ENCODE results near the gene POLL.
"Not testable (repeated sequence)": the region's sequence is repeated elsewhere in the genome, so short reads cannot be mapped to it uniquely, and the experiment has no call there.

The POLL gene

GRCh38 chr10:101611096-101611905 lies 23.2 kb upstream of the POLL start:
- DNase-seq (ENCODE audit: low read depth in 3 of 3, low spot score in 1 of 3): no peak

- DNase-seq (ENCODE audit: low read depth in 3 of 3, low spot score in 1 of 3): no peak
Measured at GRCh38 chr10:101609481-101609880, 21.4 kb upstream of the POLL start.

GRCh38 chr10:101607124-101607523 lies 19.1 kb upstream of the POLL start:
- no peak for DNase-seq (ENCODE audit: low read depth in 3 of 3, low spot score in 1 of 3)

GRCh38 chr10:101602761-101603398 lies 14.8 kb upstream of the POLL start:
- peak in 1 of 3 donors; percentile 53 for DNase-seq (ENCODE audit: low read depth in 3 of 3, low spot score in 1 of 3)

GRCh38 chr10:101601541-101601940 lies 13.5 kb upstream of the POLL start:
- DNase-seq (ENCODE audit: low read depth in 3 of 3, low spot score in 1 of 3): no peak

GRCh38 chr10:101597091-101597900 lies 9.2 kb upstream of the POLL start:
- no peak for DNase-seq (ENCODE audit: low read depth in 3 of 3, low spot score in 1 of 3)

GRCh38 chr10:101595591-101596433 lies 7.8 kb upstream of the POLL start:
- no peak for DNase-seq (ENCODE audit: low read depth in 3 of 3, low spot score in 1 of 3)

GRCh38 chr10:101593331-101593730 lies 5.3 kb upstream of the POLL start:
- not testable (repeated sequence) for DNase-seq (ENCODE audit: low read depth in 3 of 3, low spot score in 1 of 3)

GRCh38 chr10:101588879-101589278 lies 822 bp upstream of the POLL start:
- DNase-seq (ENCODE audit: low read depth in 3 of 3, low spot score in 1 of 3): no peak

- no peak for DNase-seq (ENCODE audit: low read depth in 3 of 3, low spot score in 1 of 3)
Measured at GRCh38 chr10:101585841-101586240, 2.2 kb downstream of the POLL start.

- DNase-seq (ENCODE audit: low read depth in 3 of 3, low spot score in 1 of 3): no peak
Measured at GRCh38 chr10:101580486-101581399, 7.3 kb downstream of the POLL start.

- DNase-seq (ENCODE audit: low read depth in 3 of 3, low spot score in 1 of 3): no peak
Measured at GRCh38 chr10:101579516-101579870, 8.6 kb downstream of the POLL start.

GRCh38 chr10:101578803-101579515 lies 9.1 kb downstream of the POLL start:
- no peak for DNase-seq (ENCODE audit: low read depth in 3 of 3, low spot score in 1 of 3)

- DNase-seq (ENCODE audit: low read depth in 3 of 3, low spot score in 1 of 3): no peak
Measured at GRCh38 chr10:101578192-101578591, 9.9 kb downstream of the POLL start.

- DNase-seq (ENCODE audit: low read depth in 3 of 3, low spot score in 1 of 3): no peak
Measured at GRCh38 chr10:101577121-101577871, 10.8 kb downstream of the POLL start.

- DNase-seq (ENCODE audit: low read depth in 3 of 3, low spot score in 1 of 3): no peak
Measured at GRCh38 chr10:101576211-101576863, 11.7 kb downstream of the POLL start.

GRCh38 chr10:101575580-101576210 lies 12.4 kb downstream of the POLL start:
- DNase-seq (ENCODE audit: low read depth in 3 of 3, low spot score in 1 of 3): no peak

- DNase-seq (ENCODE audit: low read depth in 3 of 3, low spot score in 1 of 3): no peak
Measured at GRCh38 chr10:101575091-101575490, 13.0 kb downstream of the POLL start.

Data from stimulated activated CD4-positive, alpha-beta T cell treated with anti-CD3 and anti-CD28 coated beads, TNF-alpha, amount 100 ng/mL, for 1 hour (primary cell).